Neural crest cell (in vitro differentiated cells): ENCODE results near the gene TMEM181. TPM values are rescaled to one million over a fixed set of nuclear protein-coding genes. Genes with fewer than 3 reads are reported as not detected.
"Not testable (repeated sequence)": the region's sequence is repeated elsewhere in the genome, so short reads cannot be mapped to it uniquely, and the experiment has no call there.

Source experiments
- DNase-seq: peaks from one replicate; pipeline ENCODE4 v3.0.0; 2021; ENCODE audit warnings: low read depth, mixed read lengths, low spot score
- H3K27ac Mint-ChIP-seq: one replicate; pipeline ENCODE4 v1.8.0; 2021; ENCODE audit warnings: mild to moderate bottlenecking, mixed read lengths; ENCODE audit not compliant: unreplicated experiment
- H3K27me3 Mint-ChIP-seq: 2 replicates; pipeline ENCODE4 v1.8.0; 2021; ENCODE audit warnings: low read depth, mild to moderate bottlenecking, mixed read lengths
- H3K36me3 Mint-ChIP-seq: 2 replicates; pipeline ENCODE4 v1.8.0; 2021; ENCODE audit warnings: low read depth, mild to moderate bottlenecking, mixed read lengths
- H3K4me1 Mint-ChIP-seq: 2 replicates; pipeline ENCODE4 v1.8.0; 2021; ENCODE audit warnings: mixed read lengths
- H3K4me3 Mint-ChIP-seq: one replicate; pipeline ENCODE4 v1.8.0; 2021; ENCODE audit warnings: mild to moderate bottlenecking, mixed read lengths
- H3K9me3 Mint-ChIP-seq: 2 replicates; pipeline ENCODE4 v1.8.0; 2021; ENCODE audit warnings: mixed read lengths
- CTCF ChIP-seq: fragments of 200-600 bp; sonication (generic); conservative IDR thresholded peaks from 2 replicates; pipeline ENCODE4 v1.5.0; 2021; ENCODE audit warnings: antibody characterized with exemption, mild to moderate bottlenecking
- total RNA-seq: library from RNA; stranded (reverse); gene quantifications from 2 replicates; pipeline ENCODE4 v1.2.1, GENCODE V29; 2021

Gene TMEM181
- total RNA-seq, 1 donor from 2014 or later, result 23.9 TPM

DNA sequence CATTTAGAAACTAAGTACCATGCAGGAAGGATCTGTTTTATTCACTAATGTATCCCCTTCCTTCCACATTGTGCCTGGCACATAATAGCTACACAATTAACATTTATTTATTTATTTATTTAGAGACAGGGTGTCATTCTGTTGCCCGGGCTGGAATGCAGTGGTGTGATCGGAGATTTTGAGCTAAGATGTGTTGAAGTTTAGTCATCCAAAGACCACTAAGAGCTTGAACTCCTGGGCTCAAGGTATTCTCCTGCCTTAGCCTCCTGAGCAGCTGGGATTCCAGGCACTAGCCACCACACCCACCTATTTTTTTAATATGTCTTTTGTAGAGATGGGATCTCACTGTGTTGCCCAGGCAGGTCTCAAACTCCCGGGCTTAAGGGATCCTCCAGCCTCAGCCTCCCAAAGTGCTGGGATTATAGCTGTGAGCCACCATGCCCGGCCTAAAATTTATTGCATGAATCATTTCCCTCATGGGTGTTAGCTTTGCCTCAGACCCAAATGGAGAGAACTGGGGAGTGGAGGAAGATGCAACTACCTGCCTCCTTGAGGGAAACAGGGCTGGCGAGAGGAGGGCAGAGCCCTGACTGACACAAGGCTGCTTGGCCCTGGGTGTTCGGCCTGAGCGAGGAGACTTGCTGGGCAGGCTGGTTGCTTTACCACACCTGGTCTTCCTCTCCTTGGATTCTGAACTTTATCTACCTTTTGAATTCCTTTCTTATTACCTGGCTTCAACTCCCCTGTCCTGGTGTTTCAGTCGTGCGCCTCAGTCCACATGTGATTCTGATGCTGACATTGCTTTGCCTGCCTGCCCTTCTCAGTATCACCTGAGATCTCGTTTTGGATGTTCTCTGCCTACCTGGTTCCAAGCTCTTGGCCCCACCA, 86.4 kb downstream of the TMEM181 start:
- DNase-seq, result no peak
- no peaks in the 10 kb centered on the region for H3K9me3 Mint-ChIP-seq
- H3K4me1 Mint-ChIP-seq, result peaks cover 32% of the 10 kb centered on the region
- H3K27me3 Mint-ChIP-seq, result peaks cover 30% of the 10 kb centered on the region
- no peak overlapping the region for H3K27ac Mint-ChIP-seq
- no peak for TF ChIP-seq CTCF
- H3K4me3 Mint-ChIP-seq, result peak overlapping the region; percentile 92
- no peaks in the 10 kb centered on the region for H3K36me3 Mint-ChIP-seq

- Mint-ChIP-seq H3K9me3 (no peaks in the 10 kb centered on the region), H3K4me1 (peaks cover 25% of the 10 kb centered on the region), H3K36me3 (no peaks in the 10 kb centered on the region), H3K4me3 (peak overlapping the region; percentile 92), H3K27me3 (peaks cover 30% of the 10 kb centered on the region), H3K27ac (no peak overlapping the region)
- no peak for TF ChIP-seq CTCF
- DNase-seq, result no peak
Observed at GRCh38 chr6:158647501-158647900, 87.6 kb downstream of the TMEM181 start.

- H3K4me1 Mint-ChIP-seq, result peaks cover 24% of the 10 kb centered on the region
- H3K27ac Mint-ChIP-seq, result no peak overlapping the region
- peaks cover 30% of the 10 kb centered on the region for H3K27me3 Mint-ChIP-seq
- no peak for TF ChIP-seq CTCF
- no peak for DNase-seq
- H3K4me3 Mint-ChIP-seq, result peak overlapping the region; percentile 38
- H3K9me3 Mint-ChIP-seq, result no peaks in the 10 kb centered on the region
- H3K36me3 Mint-ChIP-seq, result no peaks in the 10 kb centered on the region
Observed at GRCh38 chr6:158648682-158649131, 88.8 kb downstream of the TMEM181 start.

DNA sequence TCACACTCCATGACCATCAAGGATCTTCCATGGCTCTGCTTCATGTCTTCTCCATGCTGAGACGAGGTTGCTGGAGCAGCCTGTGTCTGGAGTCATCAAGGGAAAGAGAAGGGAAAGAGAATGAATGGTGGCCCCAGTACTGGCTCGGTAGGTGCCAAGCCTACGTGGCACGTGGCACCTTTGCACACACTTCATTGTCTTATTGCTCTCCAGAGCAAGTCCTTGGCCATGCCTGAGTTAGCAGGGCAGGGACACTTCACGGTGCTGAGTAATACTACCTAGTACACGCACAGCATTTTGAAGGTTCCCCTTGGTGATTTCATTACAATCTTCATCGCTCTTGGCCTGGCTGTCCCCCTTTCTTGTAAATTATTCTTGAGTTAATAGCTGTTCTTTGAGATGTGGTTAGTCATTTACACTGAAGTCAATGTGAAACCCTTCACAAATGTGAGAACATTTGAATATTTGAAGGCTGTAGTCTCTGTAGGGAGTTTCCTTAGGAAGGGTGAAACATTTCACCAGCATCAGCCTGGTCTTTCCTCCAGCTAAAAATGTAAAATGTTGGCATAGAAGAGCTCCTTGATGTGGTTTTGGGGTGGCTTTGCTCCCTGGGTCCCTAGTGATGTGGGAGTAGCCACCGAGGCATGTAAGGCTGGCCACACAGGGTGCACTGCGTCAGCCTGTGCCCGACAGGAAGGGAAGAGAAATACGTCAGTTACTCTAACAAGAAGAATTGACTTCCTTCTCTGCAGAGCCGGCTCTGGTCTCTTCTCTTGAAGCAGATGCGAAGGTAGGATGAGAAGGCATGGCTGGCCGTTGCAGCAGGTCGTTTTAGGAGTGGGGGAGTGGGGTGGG, 89.6 kb downstream of the TMEM181 start, which contains the start of gene SYTL3:
Gene SYTL3, plus strand, starts transcription at position 766 of the 855 bp plus-strand sequence. CDS start 13,215 bp downstream, outside the sequence.
- Mint-ChIP-seq H3K36me3 (no peaks in the 10 kb centered on the region), H3K4me1 (peaks cover 29% of the 10 kb centered on the region), H3K27ac (no peak within 1 kb of the TSS), H3K27me3 (peaks cover 30% of the 10 kb centered on the region), H3K9me3 (no peaks in the 10 kb centered on the region), H3K4me3 (peak within 1 kb of the TSS; percentile 38)
- TF ChIP-seq CTCF, result no peak
- no peak for DNase-seq

GRCh38 chr6:158651981-158652737, 92.3 kb downstream of the TMEM181 start:
- H3K4me3 Mint-ChIP-seq, H3K27ac Mint-ChIP-seq: not testable (repeated sequence)

More at GRCh38 chr6:158651981-158652737, 92.3 kb downstream of the TMEM181 start:
- not testable (repeated sequence) for DNase-seq, H3K36me3 Mint-ChIP-seq, H3K9me3 Mint-ChIP-seq
- peaks cover 18% of the 10 kb centered on the region for H3K4me1 Mint-ChIP-seq
- H3K27me3 Mint-ChIP-seq, result peaks cover 20% of the 10 kb centered on the region
